Epithelial cell of esophagus (primary cell): ENCODE measurements around the gene FAM149A.
A peak's percentile ranks its signal among the peaks of the same experiment; 100 is the strongest.

Experiments
- DNase-seq: peaks from one replicate; pipeline ENCODE4 v3.0.0; 2010; ENCODE audit warnings: low read depth
- H3K4me3 ChIP-seq: 2 replicates; pipeline ENCODE4 v1.5.1; 2011; ENCODE audit warnings: mild to moderate bottlenecking, low read length, control low read depth
- CTCF ChIP-seq: IDR thresholded peaks from 2 replicates; pipeline ENCODE4 v1.5.1; 2011; ENCODE audit warnings: low read depth, mild to moderate bottlenecking, low read length, control low read depth, inconsistent platforms; ENCODE audit not compliant: insufficient read depth; ENCODE audit errors: missing control alignments

Gene FAM149A

GRCh38 chr4:186188107-186188506 lies 83.6 kb downstream of the FAM149A start:
- TF ChIP-seq CTCF = no peak
- DNase-seq = no peak
- no peak overlapping the region for H3K4me3 ChIP-seq

GRCh38 chr4:186189656-186190055 lies 85.2 kb downstream of the FAM149A start:
- no peak for TF ChIP-seq CTCF
- no peak overlapping the region for H3K4me3 ChIP-seq
- no peak for DNase-seq

GRCh38 chr4:186190581-186191199 lies 86.2 kb downstream of the FAM149A start:
- DNase-seq = peak; percentile 15
- H3K4me3 ChIP-seq = peak overlapping the region; percentile 57
- no peak for TF ChIP-seq CTCF

GRCh38 chr4:186191200-186192065 lies 86.9 kb downstream of the FAM149A start, which contains the start of gene CYP4V2:
Gene CYP4V2 (plus strand): TSS chr4:186191567. CDS start chr4:186191824, 257 bp downstream.
- DNase-seq = peak; percentile 76
- TF ChIP-seq CTCF = no peak

GRCh38 chr4:186192066-186192612 lies 87.6 kb downstream of the FAM149A start:
- peak; percentile 30 for DNase-seq
- TF ChIP-seq CTCF = no peak
- H3K4me3 ChIP-seq = peak overlapping the region; percentile 57

More at GRCh38 chr4:186191200-186192065, 86.9 kb downstream of the FAM149A start, which contains the start of gene CYP4V2:
- peak within 1 kb of the TSS; percentile 57 for H3K4me3 ChIP-seq

GRCh38 chr4:186193851-186194250 lies 89.3 kb downstream of the FAM149A start:
- H3K4me3 ChIP-seq = no peak overlapping the region
- DNase-seq = no peak
- TF ChIP-seq CTCF = no peak
